ENCODE results near the gene GPR108.

Gene GPR108

DNA sequence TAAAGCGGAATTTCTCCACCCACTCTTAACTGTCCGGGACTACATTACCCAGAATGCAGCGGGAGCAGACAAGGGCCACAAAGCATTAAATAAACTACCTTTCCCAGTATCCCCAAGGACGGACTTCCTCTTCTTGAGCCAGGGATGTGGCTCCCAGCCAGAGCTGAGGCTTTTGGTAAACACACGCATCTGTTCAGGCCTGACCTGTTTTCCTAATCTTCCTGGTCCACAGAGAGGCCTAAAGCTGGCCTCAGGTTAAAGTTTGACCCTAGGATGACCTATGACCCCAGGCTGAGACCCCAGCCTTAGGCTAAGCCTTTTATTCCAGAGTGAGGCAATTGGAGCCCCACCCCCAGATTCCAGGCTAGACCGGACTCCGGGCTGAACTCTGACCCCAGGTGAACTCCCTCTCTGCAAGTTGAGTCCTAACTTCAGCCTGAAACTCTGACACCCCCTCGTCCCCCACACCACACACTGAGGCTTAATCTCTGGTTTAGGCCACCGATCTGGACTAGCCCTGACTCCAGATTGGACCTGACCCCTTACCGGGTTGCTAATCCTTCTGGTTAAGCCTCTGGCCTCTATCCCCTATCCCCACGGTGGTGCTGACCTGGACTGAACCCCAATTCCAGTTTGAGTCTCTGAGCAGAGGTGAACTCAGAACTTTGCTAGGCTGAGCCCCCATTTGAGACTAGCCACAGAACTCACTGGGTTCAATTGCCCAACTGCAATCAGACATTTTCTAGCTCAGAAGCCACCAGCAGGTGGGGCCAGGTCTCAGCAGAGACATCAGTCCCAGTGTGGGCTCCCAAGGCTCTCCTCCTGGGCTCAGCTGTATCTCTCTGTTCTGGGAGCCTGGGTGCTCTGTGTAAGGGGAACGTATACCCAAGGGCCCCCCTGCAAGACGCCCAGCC lies 750 bp upstream of the GPR108 start:
- DNase-seq (ENCODE audit: low spot score): peak; percentile 62

DNA sequence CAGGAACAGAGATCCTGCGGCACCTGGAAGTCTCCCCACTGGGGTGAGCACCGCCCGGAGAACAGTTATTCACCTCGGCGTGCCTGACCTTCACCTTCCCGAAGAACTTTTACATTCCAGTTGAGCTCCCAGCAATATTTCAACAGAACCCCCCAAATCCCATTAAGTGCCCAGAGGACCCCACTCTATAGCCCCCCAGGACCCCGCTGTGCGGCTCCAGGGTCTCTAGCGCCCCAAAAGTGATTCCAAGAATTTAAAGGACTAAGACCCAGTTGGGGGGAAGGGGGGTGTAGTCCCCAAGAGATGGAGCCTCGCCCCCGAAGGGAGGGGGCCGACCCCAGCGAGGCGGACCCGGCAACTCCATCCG lies 480 bp downstream of the GPR108 start:
- DNase-seq (ENCODE audit: low spot score): no peak

DNA sequence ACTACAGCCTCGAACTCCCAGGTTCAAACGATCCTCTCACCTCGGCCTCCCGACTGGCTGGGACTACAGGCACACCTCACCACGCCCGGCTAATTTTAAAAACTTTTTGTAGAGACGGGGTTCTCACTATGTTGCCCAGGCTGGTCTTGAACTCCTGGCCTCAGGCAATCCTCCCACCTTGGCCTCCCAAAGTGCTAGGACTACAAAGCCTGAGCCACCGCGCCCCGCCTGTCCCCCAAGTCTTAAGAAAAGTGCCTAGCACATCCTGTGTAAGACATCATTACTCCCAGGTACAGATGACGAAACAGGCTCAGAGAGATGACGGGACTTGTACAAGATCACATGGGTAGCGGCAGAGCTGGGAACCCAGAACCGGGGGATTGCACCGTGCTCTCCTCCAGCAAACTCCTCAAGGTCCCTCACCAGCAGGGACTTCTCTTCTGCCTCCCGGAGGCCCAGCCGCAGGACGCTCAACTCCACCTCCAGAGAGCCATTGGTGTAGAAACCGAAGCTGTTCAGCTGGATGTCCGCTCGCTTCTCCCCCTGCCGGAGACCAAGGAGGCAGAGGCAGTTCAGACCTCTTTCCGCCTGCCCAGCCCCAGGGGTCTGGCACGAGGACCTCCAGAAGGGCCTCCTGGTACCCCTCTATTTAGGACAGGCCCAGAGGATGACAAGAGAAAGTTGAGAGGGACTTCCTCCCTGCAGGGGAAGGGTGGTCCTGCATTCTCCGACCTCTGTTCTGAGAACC lies 1.0 kb downstream of the GPR108 start:
- DNase-seq (ENCODE audit: low spot score): peak; percentile 86

DNA sequence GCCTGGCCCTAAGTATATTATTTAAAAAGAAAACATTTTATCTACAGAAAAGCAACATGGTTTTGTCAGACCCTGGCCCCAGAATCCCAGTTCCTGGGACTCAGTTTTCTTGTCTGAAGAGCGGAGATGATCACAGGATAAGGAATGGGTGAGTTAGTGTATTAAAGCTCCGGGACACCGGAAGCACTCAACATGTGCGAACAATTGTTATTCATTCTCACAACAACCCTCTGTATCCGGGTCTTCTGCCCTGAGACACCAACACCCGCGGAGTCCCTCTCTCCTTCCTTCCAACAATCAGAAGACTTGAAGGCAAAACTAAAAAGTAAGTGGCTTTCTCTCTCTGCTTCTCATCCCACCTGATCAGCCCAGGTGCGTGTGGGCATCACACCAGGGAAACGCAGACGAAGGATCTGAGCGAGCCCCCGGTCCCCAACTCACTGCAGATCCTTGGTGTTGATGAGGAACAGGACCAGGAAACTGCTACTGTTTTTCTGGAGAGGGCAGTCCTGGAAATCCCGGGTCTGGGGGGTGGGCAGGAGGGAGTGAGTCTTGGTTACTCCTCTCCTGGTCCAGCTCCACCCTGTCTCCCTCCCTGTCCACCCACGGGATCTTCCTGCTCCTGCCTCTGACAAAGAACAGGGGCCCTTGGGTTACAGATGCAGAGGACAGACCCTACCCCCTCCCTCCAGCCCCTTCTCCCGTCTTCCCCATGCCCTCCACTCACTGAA lies 2.0 kb downstream of the GPR108 start:
- DNase-seq (ENCODE audit: low spot score): no peak

DNA sequence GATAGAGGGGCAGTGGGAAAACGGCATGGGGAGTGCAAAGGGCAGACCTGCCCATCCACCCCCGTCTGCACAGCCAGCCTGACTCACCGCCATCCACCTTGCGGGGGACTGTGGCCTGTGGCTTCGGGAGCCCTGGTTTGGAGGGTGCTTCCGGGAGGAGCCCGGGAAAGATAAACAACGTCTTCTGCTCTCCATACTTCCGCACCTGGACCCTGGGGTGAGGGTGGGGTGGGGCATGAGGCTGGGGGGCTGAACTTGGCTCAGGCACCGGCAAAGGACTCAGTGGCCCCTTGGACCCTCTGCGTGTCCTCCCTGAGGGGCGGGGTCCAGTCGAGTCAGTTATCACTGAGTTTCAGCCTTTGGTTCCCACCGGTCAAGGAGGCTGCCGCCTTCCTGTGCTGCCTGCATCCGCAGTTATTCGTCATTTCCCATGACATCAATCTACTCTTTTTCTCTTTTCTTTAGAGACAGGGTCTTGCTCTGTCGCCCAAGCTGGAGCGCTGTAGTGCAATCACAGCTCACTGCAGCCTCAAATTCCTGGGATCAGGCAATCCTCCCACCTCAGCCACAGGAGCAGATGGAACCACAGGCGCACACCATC lies 3.2 kb downstream of the GPR108 start:
- DNase-seq (ENCODE audit: low spot score): no peak

DNA sequence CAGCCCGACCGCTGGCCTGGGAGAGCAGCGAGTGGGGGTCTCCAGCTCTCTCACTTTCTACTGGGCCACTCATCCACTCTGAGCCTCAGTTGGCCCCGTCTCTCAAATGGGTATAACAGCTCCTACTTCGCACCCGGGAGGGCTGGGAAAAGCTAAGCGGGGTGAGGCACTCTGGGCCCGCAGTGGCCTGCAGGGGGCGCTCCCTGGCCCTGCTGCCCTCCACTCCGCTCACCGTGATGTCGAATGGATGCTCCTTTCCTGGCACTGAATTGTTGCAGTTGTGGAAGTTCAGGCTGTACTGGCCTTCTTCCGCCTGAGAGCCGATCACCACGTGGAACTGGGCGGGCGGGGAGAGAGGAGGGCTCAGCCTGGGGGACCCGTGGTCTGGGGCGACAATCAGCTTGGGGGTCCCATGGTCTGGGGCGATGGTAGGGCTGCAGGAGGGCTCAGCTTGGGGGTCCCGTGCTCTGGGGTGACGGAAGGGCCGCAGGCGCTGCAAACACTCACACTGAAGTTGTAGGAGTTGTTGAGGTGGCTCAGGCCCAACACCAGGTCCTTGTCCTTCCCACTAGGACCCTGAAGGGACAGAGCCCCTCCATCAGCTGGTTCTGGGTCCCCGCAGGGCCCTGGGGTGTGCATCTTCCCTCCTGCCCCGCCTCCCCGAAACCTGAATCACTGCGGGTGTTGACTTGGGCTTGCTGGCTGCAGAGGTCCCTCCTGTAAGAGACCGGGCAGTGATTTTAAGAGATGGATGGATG lies 3.9 kb downstream of the GPR108 start:
- no peak for DNase-seq (ENCODE audit: low spot score)

DNA sequence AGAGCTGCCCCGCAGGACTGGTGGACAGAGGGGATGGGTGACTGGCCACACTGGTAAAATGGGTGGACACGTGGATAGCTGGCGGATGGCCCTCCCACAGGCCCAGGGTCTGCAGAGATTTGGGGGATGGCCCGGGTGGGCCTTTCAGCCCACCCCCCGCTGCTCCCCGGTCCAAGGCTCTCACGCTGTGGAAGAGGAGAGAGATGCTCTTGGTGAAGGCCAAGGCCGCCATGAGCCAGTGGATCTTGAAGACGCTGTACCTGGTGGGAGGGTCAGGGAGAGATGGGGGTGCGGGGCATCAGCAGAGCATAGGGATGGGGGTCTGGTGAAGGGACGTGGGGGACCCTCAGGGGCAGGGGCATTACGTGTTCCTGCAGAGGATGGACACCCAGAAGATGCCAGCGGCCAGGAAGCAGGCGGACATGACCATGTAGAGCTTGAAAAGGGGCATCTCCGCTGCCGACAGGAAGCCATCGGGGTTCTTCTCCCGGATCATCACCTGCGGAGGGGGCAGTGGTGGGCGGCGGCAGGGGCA lies 4.5 kb downstream of the GPR108 start:
- no peak for DNase-seq (ENCODE audit: low spot score)

DNA sequence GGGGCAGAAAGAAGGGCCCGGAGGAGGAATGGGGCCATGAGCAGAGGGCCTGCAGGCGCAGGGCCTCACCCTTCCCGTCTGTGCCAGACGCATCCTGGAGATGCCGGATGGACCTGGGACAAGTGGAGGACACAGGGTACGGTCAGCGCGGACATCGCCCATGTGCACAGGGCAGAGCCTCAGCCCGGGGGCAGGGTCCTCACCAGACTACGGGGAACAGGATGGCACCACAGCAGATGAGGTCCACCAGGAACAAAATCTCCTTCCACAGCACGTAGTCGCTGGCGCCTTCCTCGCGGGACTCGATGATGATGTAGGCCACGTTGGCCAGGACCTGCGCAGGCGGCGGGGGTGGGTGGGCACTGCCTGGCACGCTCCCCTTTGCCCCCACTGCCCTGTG lies 5.6 kb downstream of the GPR108 start:
- DNase-seq (ENCODE audit: low spot score): no peak

DNA sequence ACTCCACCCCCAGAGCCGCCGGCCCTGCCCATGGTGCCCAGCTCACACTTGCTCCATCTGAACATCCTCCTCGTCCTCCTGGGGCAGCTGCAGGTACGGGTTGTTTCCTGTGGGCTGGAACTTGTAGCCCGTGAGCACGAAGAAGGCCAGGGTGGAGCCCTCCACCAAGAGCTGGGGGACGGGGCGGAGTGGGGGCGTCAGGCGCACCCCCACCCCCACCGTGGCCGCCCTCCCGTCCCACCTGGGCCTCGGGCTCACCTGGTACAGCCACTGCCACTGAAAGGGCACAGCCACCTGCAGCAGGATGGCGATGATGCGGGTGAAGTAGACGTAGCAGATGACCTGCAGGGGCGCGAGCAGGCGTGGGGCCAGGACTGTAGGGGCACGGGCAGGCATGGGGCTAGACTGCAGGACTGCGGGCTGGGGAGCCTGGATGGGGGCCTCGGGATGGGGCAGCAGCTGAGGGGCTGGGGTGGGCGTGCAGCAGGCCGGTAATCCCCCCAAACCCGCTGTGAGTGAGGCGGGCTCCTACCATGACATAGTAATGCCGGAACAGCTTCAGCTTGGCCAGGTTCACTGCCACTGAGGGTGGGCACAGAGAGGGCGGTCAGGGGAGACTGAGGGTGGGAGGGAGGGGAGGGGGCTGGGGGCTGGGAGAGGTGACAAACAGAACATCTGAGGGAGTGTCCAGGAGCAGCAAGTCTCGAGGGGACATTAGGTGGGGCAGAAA lies 6.3 kb downstream of the GPR108 start:
- DNase-seq (ENCODE audit: low spot score): no peak

DNA sequence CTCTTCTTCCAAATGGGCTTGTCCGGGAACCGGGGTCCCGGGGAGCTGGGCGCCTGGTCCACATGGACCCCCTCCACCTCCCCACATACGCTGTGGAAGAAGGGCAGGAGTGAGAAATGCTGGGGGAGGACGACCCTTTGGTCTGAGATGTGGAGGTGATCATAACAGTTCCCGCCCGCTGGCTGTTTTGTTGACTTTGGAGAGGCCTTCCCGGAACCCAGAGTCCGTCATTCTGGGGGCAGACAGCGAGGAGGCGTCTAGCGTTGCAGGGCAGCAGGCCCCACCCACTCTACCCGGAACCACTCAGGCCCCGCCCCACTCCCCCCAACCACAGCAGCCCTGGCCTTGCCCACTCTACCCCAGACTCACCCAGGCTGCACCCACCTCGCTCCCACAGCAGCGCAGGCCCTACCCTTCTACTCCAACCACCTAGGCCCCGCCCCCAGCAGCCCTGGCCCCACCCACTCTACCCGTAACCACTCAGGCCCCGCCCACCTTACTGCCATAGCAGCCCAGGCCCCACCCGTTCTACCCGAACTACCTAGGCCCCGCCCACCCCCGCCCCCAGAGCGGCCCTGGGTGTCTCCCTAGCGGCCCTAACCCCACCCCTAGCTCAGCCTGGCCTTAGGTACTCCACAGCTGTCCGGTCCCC lies 7.1 kb downstream of the GPR108 start:
- no peak for DNase-seq (ENCODE audit: low spot score)

DNA sequence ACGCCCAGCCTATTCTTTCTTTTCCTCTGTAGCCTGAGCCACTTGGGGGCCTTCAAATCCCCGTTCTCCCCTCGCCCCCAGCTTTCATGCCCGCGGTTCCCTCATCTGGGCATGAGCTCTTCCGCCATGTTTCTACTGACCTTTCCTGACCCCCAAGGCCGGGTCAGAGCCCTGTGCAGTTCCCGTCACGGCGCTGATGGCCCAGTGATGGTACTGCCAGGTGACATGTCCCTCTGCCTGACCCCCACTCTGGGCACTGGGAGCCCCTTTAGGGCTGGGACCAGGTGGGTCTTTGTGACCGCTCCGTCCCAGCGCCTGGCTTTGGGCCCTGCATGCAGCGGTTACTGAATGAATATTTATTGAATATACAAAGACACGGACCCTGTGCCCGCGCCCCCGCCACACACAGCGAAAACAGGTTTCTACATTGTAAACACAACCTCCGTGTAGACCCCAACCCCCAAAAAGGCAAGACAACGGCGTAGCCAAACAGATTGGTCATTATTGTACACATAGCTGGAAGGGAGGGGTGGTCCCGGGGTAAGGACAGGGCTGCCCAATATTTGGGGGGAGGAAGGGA lies 7.7 kb downstream of the GPR108 start:
- no peak for DNase-seq (ENCODE audit: low spot score)

DNA sequence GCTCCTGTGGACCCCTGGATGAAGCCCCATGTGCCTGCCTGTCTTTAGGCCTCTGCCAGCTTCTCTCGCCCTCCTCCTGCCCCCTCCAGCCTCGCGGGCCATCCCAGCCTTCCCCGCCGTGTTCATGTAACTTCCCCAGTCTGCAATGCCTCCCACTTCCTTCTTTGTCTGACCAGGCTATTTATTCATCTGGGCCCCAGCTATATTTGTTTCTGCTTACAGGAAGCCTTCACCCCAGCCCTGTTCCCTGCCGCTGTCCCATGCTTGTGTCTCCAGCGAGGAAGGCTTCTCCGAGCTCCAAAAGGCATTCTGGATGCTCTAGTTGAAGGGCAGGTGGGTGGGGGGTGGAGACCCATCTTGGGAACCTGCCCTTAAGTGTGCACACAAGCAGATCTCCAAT lies 9.0 kb downstream of the GPR108 start:
- DNase-seq (ENCODE audit: low spot score): no peak

DNA sequence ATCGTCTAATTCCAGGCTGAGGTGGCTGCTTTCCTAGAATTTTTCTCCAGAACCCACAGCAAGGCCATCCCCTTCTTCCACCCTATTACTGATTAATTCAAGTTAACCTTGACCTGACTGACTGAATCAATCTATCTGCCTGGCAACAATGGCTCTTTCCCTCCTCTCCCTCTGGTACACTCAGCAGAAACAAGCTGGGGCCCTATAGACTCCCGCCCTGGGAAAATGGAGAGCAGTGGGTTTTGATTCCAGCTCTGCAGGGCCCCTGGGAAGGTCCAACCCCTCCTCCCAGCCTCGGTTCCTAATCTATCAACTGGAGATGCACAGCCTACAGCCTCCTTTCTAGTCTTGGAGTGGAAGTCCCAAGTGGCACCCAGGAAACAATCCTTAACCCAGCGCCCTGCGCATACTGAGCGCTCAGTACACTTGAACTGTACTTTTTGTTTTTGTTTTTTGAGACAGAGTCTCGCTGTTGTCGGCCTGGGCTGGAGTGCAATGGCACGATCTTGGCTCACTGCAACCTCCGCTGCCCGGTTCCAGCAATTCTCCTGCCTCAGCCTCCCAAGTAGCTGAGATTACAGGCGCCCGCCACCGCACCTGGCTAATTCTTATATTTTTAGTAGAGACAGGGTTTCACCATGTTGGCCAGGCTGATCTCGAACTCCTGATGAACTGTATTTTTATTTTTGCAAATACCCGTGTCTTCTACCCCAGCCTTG lies 11.7 kb downstream of the GPR108 start:
- no peak for DNase-seq (ENCODE audit: low spot score)

DNA sequence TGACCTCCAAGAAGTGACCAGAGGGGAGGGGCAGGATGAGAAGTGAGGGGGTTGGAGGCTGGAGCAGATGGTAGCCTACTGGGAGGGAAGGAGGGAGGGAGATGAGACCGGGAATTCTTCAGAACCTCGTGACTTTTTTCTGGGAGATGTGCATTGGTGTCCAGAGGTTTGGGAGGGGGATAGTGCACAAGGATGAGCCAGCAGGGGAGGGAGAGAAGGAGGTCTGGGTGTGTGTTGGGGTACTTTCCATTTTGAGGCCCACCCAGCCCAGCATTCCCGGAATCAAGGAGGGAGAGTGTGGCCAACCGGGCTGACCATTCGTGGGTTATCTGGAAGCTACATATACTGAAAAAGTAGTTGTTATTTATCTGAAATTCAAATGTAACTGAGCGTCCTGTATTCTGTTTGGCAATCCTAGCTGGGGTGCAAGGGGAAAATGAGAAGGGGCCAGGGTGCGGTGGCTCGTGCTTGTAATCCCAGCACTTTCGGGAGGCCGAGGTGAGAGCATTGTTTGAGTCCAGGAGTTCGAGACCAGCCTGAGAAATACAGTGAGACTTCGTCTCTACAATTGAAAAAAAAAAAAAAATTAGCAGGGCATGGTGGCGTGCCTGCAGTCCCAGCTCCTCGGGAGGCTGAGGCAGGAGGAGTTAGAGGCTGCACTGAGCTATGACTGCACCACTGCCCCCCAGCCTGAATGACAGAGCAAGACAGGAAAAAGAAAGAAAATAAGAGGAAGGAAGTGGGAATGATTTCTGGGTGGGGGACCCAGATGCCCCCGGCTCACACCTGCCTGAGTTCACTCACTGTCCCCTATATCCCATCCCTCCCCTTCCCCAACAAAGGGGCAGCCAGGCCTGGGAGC lies 12.5 kb downstream of the GPR108 start:
- no peak for DNase-seq (ENCODE audit: low spot score)

DNA sequence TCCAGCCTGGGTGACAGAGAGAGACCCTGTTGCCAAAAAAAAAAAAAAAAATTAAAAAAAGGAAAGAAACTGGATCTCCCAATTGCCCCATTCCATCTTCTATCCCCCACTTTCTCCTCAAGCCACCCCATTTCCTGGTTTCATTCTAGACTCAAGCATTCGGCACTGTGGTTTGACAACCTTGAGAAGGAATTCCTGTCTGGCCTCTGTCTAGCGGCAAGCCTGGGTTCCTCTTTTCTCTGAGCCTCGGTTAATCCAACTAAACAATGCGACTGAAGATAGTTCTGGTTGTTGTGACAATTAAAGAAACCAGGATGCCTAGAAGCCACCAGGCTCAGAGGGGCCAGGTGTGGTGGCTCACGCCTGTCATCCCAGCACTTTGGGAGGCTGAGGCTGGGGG lies 13.6 kb downstream of the GPR108 start:
- no peak for DNase-seq (ENCODE audit: low spot score)

DNA sequence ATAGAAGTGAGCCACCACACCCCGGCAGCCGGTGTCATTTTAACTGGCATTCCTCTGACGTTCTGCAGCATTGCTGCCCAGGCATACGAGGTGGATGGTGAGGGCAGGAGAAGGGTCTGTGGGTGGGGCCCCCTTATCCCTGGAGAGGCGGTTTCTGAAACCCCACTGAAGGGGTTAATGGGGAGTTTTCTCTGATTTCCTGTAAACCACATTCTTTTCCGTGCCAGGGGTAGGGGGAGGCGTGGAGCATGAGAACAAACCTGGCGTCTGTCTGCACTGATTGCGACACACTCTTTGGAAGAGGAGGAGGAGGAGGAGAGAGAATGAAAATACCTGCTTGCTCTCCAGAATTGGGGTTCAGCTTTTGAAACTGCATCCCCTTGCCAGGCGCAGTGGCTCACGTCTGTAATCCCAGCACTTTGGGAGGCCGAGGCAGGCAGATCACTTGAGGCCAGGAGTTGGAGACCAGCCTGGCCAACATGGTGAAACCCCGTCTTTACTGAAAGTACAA lies 14.2 kb downstream of the GPR108 start:
- DNase-seq (ENCODE audit: low spot score): peak; percentile 49

DNA sequence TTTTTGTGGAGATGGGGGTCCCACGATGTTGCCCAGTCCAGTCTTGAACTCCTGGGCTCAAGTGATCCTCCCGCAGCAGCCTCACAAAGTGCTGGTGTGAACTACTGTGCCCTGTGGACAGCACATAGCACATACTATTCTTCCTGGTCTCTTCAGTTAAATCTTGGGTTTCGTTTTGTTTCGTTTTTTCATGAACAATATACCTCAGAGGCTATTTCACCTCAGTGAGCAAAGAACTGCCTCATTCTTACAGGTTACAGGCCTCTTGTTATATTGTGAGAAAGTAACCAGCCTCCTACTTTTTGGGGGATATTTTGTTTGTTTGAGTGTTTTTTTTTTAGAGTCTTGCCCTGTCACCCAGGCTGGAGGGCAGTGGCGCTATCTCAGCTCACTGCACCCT lies 15.6 kb downstream of the GPR108 start:
- no peak for DNase-seq (ENCODE audit: low spot score)

DNA sequence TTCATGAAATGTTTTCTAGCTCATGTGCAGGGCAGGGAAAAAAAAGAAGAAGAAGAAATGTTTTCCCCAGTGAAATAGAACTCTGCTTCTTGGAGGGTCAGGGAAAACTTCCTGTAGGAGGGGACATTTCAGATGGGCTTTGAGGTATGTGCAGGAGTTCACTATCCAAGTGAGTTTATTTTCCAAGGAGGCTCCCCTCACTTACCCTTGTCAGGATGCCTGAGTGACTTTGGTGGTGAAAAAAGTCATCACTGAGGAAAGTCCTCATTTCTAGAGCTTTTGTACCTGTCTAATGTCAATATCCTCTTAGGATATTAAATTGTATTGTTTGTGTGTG lies 16.3 kb downstream of the GPR108 start:
- no peak for DNase-seq (ENCODE audit: low spot score)

All from AG20443 (cell line).